ENCODE data around the gene CHURC1.

The CHURC1 gene

GRCh38 chr14:64914237-64915028 lies at the start of gene CHURC1:
Gene CHURC1 (plus strand): TSS chr14:64914455. CDS start chr14:64914496, 41 bp downstream.
- DNase-seq = peak; percentile 82 to 98 (median 94)

GRCh38 chr14:64865109-64865508 lies 49.1 kb upstream of the CHURC1 start:
- peak in 3 of 58 donors; percentile 4 to 38 (median 9) for DNase-seq

DNA sequence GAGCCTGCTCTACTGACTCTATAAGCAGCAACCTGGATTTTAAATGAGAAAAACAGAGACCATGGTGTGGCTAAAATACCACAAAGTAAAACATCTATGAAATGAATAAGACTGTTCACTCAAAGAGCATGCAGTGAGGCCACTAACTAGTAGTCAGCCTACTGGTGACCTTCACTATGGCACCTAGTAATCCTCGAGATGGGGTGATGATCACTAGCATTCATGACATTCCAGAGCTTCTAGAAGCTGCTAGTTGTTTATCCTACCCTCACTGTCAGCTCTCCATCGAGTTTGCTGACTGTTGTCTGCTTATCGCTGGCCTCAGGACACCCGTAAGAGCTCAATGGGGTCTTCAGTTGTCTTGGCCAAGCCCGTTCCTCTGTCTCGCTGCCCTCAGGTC lies 48.3 kb upstream of the CHURC1 start:
- DNase-seq = no peak

- no peak for DNase-seq
These were observed 47.1 kb upstream of the CHURC1 start for GRCh38 chr14:64867182-64867581.

GRCh38 chr14:64868379-64868778 lies 45.9 kb upstream of the CHURC1 start:
- DNase-seq = no peak

DNA sequence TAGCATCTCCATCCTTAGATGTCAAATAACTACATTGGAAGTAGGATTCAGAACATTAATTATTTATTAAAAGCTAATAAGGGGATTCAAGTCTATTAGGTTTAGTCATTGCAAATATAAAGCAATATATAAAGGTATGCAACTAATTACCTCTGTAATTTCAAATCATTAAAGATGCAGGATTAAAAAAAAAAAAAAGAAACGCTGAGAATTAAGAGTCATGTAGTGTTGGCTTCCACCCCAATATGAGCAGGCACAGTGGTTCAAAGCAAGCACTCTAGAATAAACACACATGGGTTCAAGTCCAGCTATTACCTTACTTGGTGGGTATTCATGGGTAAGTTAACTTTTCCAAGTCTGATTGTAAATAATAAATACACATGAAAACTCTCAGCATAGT lies 45.4 kb upstream of the CHURC1 start:
- no peak for DNase-seq

DNA sequence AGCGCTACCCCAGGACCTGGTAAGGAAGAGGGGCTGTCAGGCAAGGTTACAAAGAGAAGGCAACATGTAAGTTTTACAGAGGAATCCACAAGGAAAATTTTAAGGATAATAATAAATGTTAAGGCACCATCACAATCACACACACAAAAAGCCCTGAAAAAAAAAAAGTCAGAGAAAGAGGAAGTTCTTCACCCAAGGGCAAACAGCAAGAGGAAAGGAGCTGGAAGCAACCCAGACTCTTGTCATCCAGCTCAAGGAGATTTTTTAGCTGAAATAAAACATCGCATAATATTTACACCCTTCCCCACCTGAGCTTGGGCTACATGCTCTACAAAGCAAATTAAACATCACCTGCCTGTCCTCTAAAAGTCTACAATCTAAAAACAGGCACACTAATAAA lies 44.1 kb upstream of the CHURC1 start:
- DNase-seq = no peak

DNA sequence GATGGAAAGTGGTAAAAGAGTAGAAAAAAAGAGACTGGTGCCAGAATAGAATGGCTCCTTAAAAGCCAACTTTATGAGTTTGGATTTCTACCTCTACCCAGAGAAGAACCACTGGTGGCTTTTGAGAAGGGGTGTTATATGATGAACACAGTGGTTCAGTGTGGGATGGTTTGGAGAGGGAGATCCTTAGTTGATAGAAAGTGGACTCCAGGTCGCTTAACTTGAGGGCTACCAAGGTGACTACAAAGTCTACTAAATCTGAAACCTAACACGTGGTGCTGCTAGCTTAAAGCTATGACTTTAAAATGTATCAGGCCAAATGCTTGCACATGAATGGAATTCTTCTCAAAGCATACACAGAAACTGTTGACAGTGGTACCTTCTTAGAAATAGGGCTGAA lies 42.9 kb upstream of the CHURC1 start:
- no peak for DNase-seq

DNA sequence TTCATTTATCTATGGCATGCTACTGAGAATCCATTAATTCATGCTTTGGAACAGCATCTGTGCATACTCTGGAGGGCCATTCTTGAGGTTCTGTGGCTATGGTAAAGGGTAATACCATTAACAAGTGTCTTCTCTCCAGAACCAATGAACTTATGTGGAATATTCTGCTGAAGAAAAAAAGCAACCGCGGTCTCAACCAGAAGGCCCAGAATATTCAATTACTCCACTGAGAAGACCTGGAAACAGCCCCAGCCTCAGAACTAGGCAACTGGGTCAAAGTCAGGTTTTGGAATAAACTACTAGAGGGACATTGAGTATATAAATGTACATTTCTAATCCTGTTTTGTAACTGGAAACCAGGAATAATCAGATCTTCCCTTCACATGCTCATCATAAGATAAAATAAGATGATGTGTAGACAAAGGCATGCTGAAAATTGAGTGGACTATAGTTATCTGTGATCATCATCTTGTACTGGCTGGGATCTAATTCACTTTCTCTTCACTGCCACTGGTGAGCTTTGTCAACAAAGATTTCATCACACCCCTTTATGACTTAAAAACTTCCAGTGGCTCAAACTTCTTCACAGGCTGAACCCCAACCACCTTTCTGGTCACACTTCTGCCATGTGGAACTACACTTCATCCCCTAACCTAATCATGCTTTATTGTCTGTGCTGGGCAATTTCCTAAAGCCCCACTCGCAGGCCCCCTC lies 40.6 kb upstream of the CHURC1 start:
- DNase-seq = no peak

GRCh38 chr14:64875350-64875749 lies 38.9 kb upstream of the CHURC1 start:
- DNase-seq = no peak

GRCh38 chr14:64877846-64878245 lies 36.4 kb upstream of the CHURC1 start:
- DNase-seq = no peak

- DNase-seq = peak in 6 of 58 donors; percentile 12 to 50 (median 24)
These were observed 35.2 kb upstream of the CHURC1 start for GRCh38 chr14:64878837-64879634.

DNA sequence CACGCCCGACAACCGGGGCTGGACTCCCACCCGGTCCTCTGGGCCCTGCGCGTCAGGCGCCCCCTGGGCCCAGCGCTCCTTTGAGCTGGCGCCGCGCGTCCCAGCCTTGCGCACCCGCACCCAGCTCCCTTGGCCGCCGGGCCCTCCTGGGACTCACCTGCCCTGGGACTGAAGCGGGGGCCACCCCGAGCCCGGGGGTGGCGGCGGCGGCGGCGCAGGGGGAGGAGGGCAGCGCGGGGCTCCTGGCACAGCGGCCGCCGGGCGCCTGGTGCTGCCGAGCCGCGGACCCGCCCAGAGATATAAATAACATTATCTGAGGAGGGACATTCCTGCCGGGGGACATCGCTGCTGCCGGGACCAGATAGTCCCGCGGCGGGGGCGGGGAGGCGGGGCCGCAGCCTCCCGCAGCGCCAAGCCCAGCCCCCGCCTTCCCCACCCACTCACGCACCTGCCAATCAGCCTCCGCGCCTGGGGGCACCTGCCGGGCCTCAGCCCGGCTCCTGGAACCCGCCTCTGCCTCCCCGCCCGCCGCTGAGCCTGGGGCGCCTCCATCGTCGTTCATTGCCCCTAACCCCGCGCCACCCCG lies 34.5 kb upstream of the CHURC1 start, which contains the start of gene SPTB:
Gene SPTB, minus strand, starts transcription at position 273 of the 586 bp plus-strand sequence. CDS start 56,813 bp downstream, outside the sequence.
- DNase-seq = peak in 39 of 58 donors; percentile 10 to 77 (median 35)

- DNase-seq = peak in 47 of 58 donors; percentile 14 to 77 (median 36)
These were observed 33.8 kb upstream of the CHURC1 start for GRCh38 chr14:64880221-64881121.

GRCh38 chr14:64885559-64885958 lies 28.7 kb upstream of the CHURC1 start:
- no peak for DNase-seq

DNA sequence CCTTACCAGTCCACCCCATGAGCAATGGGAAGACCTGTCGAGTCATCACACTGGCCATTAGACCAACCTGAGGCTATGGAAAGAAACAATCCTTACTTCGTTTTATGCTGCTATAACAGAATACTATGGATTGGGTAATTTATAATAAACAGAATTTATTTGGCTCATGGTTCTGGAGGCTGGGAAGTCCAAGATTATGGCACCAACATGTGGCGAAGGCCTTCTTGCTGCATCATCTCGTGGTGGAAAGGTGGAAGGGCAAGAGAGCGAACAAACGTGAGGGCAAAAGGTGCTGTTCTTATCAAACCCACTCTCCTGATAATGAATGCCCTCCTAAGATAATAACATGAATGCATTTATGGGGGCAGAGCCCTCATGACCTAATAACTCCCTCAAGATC lies 24.9 kb upstream of the CHURC1 start:
- DNase-seq = no peak

- DNase-seq = no peak
These were observed 22.9 kb upstream of the CHURC1 start for GRCh38 chr14:64891173-64891838.

- DNase-seq = peak in 12 of 58 donors; percentile 1 to 48 (median 8)
These were observed 22.3 kb upstream of the CHURC1 start for GRCh38 chr14:64891839-64892375.

GRCh38 chr14:64899958-64900357 lies 14.3 kb upstream of the CHURC1 start:
- DNase-seq = no peak
